CD14-positive monocyte (primary cell): Measurements from ENCODE around the gene PRKAR1A. TPM values are rescaled to one million over a fixed set of nuclear protein-coding genes. Genes with fewer than 3 reads are reported as not detected.

Experiments
- DNase-seq, 3 donors: peaks; one replicate each; pipeline ENCODE4 v3.0.0-alpha.2; 2011 to 2022
- H2AFZ ChIP-seq: 2 replicates; pipeline ENCODE4 v1.6.0; 2012; ENCODE audit warnings: mild to moderate bottlenecking, low read depth, low read length, inconsistent platforms; ENCODE audit not compliant: insufficient read depth, poor library complexity, severe bottlenecking
- H3K27ac ChIP-seq, 2 donors: 1 replicate in 1 of 2; 2 replicates in 1 of 2; pipeline ENCODE4 v1.5.1; 2012 to 2013; ENCODE audit warnings: low read length in 2 of 2, control low read depth in 1 of 2, inconsistent platforms in 1 of 2, low read depth in 1 of 2, mild to moderate bottlenecking in 1 of 2
- H3K27me3 ChIP-seq, 2 donors: one replicate each; pipeline versions ENCODE4 v1.6.0 to v1.6.1; 2011 to 2013; ENCODE audit warnings: low read length in 2 of 2; ENCODE audit not compliant: control insufficient read depth in 2 of 2, insufficient read depth in 2 of 2
- H3K36me3 ChIP-seq, 2 donors: replicated peaks in 1 of 2; 1 replicate in 1 of 2; 2 replicates in 1 of 2; pipeline versions ENCODE4 v1.5.1 to v1.6.1; 2012 to 2013; ENCODE audit warnings: low read length in 2 of 2, control low read depth in 1 of 2, inconsistent platforms in 1 of 2, mild to moderate bottlenecking in 1 of 2; ENCODE audit not compliant: insufficient read depth in 2 of 2, control insufficient read depth in 1 of 2
- H3K4me1 ChIP-seq, 2 donors: 1 replicate in 1 of 2; 2 replicates in 1 of 2; pipeline versions ENCODE4 v1.5.1 to v1.6.1; 2012 to 2013; ENCODE audit warnings: low read length in 2 of 2, control low read depth in 1 of 2, inconsistent platforms in 1 of 2, mild to moderate bottlenecking in 1 of 2, moderate library complexity in 1 of 2; ENCODE audit not compliant: insufficient read depth in 2 of 2, control insufficient read depth in 1 of 2
- H3K4me2 ChIP-seq: replicated peaks from 2 replicates; pipeline ENCODE3; 2012; ENCODE audit warnings: low read length, moderate library complexity, mild to moderate bottlenecking; ENCODE audit not compliant: poor library complexity, severe bottlenecking; ENCODE audit errors: extremely low read depth
- H3K4me3 ChIP-seq, 3 experiments: fragments of 200-600 bp in 1 of 3; sonication (generic) in 1 of 3; replicated peaks in 1 of 3; 1 replicate in 2 of 3; 2 replicates in 1 of 3; pipeline ENCODE4 v1.5.1; 2011 to 2013; ENCODE audit warnings: low read length in 3 of 3, mild to moderate bottlenecking in 3 of 3, control low read depth in 2 of 3, low read depth in 2 of 3, inconsistent platforms in 1 of 3, moderate library complexity in 1 of 3
- H3K79me2 ChIP-seq: 2 replicates; pipeline ENCODE4 v1.6.0; 2012; ENCODE audit warnings: mild to moderate bottlenecking, control low read depth, inconsistent platforms, low read length, moderate library complexity; ENCODE audit not compliant: insufficient read depth
- H3K9ac ChIP-seq: 2 replicates; pipeline ENCODE4 v1.6.0; 2017; ENCODE audit warnings: low read length, mild to moderate bottlenecking; ENCODE audit not compliant: insufficient read depth, poor library complexity, severe bottlenecking
- H3K9me3 ChIP-seq, 2 donors: replicated peaks in 1 of 2; 1 replicate in 1 of 2; 2 replicates in 1 of 2; pipeline versions ENCODE4 v1.5.1 to v1.6.1; 2012 to 2013; ENCODE audit warnings: low read length in 2 of 2, control low read depth in 1 of 2; ENCODE audit not compliant: control insufficient read depth in 1 of 2, insufficient read depth in 1 of 2
- H4K20me1 ChIP-seq: 2 replicates; pipeline ENCODE4 v1.6.0; 2012; ENCODE audit warnings: mild to moderate bottlenecking, low read length, control low read depth, moderate library complexity; ENCODE audit not compliant: insufficient read depth
- H3K27ac Mint-ChIP-seq, 7 donors: one replicate each; pipeline ENCODE4 v1.8.0; 2020; ENCODE audit warnings: mild to moderate bottlenecking in 7 of 7, mixed read lengths in 7 of 7, moderate library complexity in 6 of 7, inconsistent platforms in 2 of 7
- H3K27me3 Mint-ChIP-seq, 3 donors: one replicate each; pipeline ENCODE4 v1.8.0; 2021 to 2022; ENCODE audit warnings: low read depth in 3 of 3, mild to moderate bottlenecking in 3 of 3, mixed read lengths in 3 of 3, moderate library complexity in 3 of 3, inconsistent platforms in 1 of 3
- H3K36me3 Mint-ChIP-seq, 2 donors: one replicate each; pipeline ENCODE4 v1.8.0; 2020; ENCODE audit warnings: mixed read lengths in 2 of 2, inconsistent platforms in 1 of 2, mild to moderate bottlenecking in 1 of 2
- H3K4me1 Mint-ChIP-seq: one replicate; pipeline ENCODE4 v1.8.0; 2020; ENCODE audit warnings: mild to moderate bottlenecking, mixed read lengths
- H3K4me3 Mint-ChIP-seq, 2 donors: one replicate each; pipeline ENCODE4 v1.8.0; 2020; ENCODE audit warnings: mild to moderate bottlenecking in 2 of 2, mixed read lengths in 2 of 2, moderate library complexity in 1 of 2
- H3K9me3 Mint-ChIP-seq, 7 donors: one replicate each; pipeline ENCODE4 v1.8.0; 2020 to 2022; ENCODE audit warnings: mixed read lengths in 7 of 7, mild to moderate bottlenecking in 6 of 7, moderate library complexity in 6 of 7, inconsistent platforms in 2 of 7
- CTCF ChIP-seq: fragments of 200-600 bp; IDR thresholded peaks from one replicate; pipeline ENCODE4 v1.8.0; 2022; ENCODE audit warnings: antibody characterized with exemption, mild to moderate bottlenecking
- WGBS: methylation state at CpG from one replicate; pipeline ENCODE4 v1.1.5; 2013; ENCODE audit warnings: missing lambda C conversion rate; ENCODE audit not compliant: insufficient coverage; 5-methylcytosine and 5-hydroxymethylcytosine counted together
- intact Hi-C, 2 donors: fragments of 100-400 bp; cut with micrococcal nuclease; formaldehyde crosslinking; loops; one replicate each; pipeline versions ENCODE4 v1.15.0 to v1.15.1; 2023
- polyA plus RNA-seq, 3 donors: library from polyadenylated mRNA; depleted of rRNA in 1 of 3; unstranded in 2 of 3; stranded (reverse) in 1 of 3; fragments of 300-500 nt in 2 of 3; fragments of >200 nt in 1 of 3; fragmentation: Illumina TruSeq in 2 of 3; gene quantifications; 1 replicate in 2 of 3; 2 replicates in 1 of 3; pipeline ENCODE4 v1.2.3, GENCODE V29; 2012 to 2021

Gene PRKAR1A
- polyA plus RNA-seq, 3 donors = 91.9 to 436 (median 300) TPM

DNA sequence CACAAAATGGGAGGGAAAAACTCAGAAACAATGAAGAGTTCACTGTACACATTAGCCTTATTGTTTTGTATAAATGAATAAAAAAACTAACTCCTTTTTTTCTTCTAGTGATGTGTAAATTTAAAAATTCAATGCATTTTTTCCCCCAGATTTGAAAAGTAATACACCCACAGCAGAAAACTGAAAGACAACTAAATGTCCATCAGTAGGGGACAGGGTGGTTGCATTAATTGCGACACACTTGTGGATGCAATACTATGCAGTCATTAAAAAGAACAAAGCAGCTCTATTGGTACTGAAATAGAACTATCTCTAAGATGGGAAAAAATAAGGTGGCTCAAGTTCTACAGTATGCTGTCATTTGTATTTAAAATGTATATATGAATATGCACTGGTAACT is 41.3 kb upstream of the PRKAR1A start:
- Histone ChIP-seq H3K27me3 (no peaks in the 10 kb centered on the region), H4K20me1 (no peaks in the 10 kb centered on the region), H3K4me2 (no peak overlapping the region), H3K27ac (no peak overlapping the region), H3K9ac (no peak overlapping the region), H3K79me2 (no peaks in the 10 kb centered on the region), H3K36me3 (no peaks in the 10 kb centered on the region), H3K4me1 (peaks cover 0 to under 1% of the 10 kb centered on the region in 2 donors), H3K9me3 (no peaks in the 10 kb centered on the region), H3K4me3 (no peak overlapping the region), H2AFZ (no peak overlapping the region)
- peaks cover 9% of the 10 kb centered on the region for H3K4me1 Mint-ChIP-seq
- no CpG with 5 or more reads among the region's 1 CpG for whole genome bisulfite sequencing
- DNase-seq = no peak
- H3K9me3 Mint-ChIP-seq = no peaks in the 10 kb centered on the region
- H3K27me3 Mint-ChIP-seq = peaks cover 2 to 8% (median 7%) of the 10 kb centered on the region in 3 donors
- H3K27ac Mint-ChIP-seq = no peak overlapping the region
- intact Hi-C loops = loop anchor here in 1 of 2 donors (10.0 kb wide), 1 partner anchor 294 kb away; no protein-coding TSS in a partner anchor
- H3K4me3 Mint-ChIP-seq = no peak overlapping the region
- no peak for TF ChIP-seq CTCF
- no peaks in the 10 kb centered on the region for H3K36me3 Mint-ChIP-seq

DNA sequence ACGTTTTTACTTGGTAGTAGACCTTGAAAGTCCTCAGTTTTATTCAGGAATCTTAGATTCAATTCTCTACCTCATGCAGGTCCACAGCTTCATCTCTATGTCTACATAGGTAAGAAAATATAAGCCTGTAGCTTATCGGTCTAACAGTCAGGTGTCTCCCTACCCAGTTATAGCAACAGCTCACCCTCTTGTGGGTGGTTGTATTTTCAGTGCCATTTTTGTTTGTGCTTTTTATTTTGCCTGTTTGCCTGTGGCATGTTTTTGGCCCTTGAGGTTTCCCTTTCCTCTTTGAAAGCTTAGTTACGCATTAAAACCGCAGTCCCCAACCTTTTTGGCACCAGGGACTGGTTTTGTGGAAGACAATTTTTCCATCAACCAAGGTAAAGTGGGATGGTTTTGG is 31.3 kb upstream of the PRKAR1A start:
- intact Hi-C loops = no loop called here
- Histone ChIP-seq H3K9me3 (peaks cover 10 to 12% of the 10 kb centered on the region in 2 donors), H3K27me3 (no peaks in the 10 kb centered on the region), H3K4me3 (no peak overlapping the region), H3K4me2 (no peak overlapping the region), H3K9ac (no peak overlapping the region), H3K36me3 (no peaks in the 10 kb centered on the region), H3K27ac (no peak overlapping the region), H2AFZ (no peak overlapping the region), H3K79me2 (no peaks in the 10 kb centered on the region), H4K20me1 (no peaks in the 10 kb centered on the region), H3K4me1 (peaks cover 22 to 25% of the 10 kb centered on the region in 2 donors)
- Mint-ChIP-seq H3K27ac (no peak overlapping the region), H3K4me3 (no peak overlapping the region), H3K4me1 (peaks cover 21% of the 10 kb centered on the region), H3K27me3 (peaks cover 0 to 3% (median 0%) of the 10 kb centered on the region in 3 donors), H3K36me3 (no peaks in the 10 kb centered on the region), H3K9me3 (peaks cover 5 to 14% (median 8%) of the 10 kb centered on the region in 7 donors)
- no peak for TF ChIP-seq CTCF
- DNase-seq = no peak
- whole genome bisulfite sequencing = no CpG with 5 or more reads among the region's 4 CpGs
